ENCODE data around the gene EID3.

DNA sequence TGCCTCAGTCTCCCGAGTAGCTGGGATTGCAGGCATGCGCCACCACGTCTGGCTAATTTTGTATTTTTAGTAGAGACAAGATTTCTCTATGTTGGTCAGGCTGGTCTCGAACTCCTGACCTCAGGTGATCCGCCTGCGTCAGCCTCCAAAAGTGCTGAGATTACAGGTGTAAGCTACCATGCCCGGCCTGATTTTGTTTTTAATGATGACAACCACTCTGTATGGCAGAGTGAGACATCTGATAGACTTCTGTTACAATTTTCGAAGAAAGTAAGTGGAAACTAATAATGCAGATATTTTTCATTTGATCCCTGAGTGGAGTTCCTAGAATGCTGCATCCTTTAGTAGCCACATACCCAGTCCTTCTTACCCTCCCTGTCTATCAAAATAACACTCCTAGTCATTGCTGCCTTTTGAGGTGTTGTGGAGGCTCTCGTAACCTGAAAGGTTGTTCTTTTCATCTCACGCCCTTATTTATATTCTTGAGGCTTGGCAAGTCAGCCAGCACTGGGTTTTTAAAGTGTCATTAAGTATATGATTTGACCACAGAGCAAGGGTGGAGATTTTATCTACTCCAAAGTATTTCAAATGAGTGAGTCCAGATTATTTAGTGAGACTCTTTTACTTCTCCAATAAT, 5.9 kb upstream of the EID3 start:
- TF ChIP-seq, protein P1, sequence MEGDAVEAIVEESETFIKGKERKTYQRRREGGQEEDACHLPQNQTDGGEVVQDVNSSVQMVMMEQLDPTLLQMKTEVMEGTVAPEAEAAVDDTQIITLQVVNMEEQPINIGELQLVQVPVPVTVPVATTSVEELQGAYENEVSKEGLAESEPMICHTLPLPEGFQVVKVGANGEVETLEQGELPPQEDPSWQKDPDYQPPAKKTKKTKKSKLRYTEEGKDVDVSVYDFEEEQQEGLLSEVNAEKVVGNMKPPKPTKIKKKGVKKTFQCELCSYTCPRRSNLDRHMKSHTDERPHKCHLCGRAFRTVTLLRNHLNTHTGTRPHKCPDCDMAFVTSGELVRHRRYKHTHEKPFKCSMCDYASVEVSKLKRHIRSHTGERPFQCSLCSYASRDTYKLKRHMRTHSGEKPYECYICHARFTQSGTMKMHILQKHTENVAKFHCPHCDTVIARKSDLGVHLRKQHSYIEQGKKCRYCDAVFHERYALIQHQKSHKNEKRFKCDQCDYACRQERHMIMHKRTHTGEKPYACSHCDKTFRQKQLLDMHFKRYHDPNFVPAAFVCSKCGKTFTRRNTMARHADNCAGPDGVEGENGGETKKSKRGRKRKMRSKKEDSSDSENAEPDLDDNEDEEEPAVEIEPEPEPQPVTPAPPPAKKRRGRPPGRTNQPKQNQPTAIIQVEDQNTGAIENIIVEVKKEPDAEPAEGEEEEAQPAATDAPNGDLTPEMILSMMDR (conservative IDR thresholded peaks at IDR 0.05 in 1 of 2, IDR thresholded peaks at IDR 0.05 in 1 of 2; ENCODE audit: low read depth in 1 of 2, low read length in 2 of 2) = no peak
- TF ChIP-seq EZH2 (IDR thresholded peaks at IDR 0.05; ENCODE audit: low read length, missing control alignments) = no peak

All from fibroblast of lung (primary cell).